Retinal pigment epithelial cell (primary cell): ENCODE measurements around the gene AOPEP.

ENCODE experiments used
- DNase-seq: peaks from one replicate; pipeline ENCODE4 v3.0.0-alpha.2; 2010; ENCODE audit warnings: low read depth
- H3K4me3 ChIP-seq: 2 replicates; pipeline ENCODE4 v1.5.1; 2011; ENCODE audit warnings: mild to moderate bottlenecking, low read length, control low read depth, moderate library complexity
- CTCF ChIP-seq: conservative IDR thresholded peaks from 2 replicates; pipeline ENCODE4 v1.5.1; 2011; ENCODE audit warnings: low read depth, low read length, control low read depth, inconsistent platforms

AOPEP gene

DNA sequence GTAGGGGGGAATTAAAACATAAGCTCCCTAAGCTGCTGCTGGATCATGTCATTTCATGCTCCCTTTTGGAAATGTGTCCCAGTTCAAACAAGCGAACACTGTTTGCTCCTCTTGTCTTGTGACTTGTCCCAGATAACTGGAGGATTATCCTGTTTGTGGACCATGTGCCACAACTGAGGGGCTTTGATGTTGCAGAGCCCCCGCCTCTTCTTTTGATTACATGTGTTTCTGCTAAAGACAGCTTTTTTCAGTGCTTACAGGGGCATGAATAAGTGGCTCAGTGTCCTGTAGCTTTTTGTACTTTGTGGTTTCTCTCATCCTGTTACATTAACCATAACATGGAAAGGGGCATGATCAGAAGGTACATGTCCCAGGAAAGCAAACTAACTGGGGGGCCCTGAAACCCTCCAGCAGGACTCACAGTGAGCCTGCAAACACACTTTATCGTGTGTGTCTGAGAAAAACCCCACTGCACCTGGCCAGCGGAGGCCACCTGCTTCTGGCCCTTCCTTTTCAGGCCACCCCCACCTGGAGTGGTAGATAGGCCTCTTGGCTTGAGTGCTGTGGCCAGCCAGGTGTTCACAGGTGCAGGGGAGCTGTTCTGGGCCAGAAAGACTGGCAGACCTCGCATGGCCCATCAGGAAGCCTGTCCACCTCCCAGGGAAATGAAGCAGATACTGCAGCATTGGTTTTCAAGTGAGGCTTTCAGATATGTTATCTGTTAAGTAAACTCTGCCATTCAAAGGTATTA is 305.4 kb downstream of the AOPEP start:
- TF ChIP-seq CTCF = no peak
- DNase-seq = no peak
- H3K4me3 ChIP-seq = no peak overlapping the region

DNA sequence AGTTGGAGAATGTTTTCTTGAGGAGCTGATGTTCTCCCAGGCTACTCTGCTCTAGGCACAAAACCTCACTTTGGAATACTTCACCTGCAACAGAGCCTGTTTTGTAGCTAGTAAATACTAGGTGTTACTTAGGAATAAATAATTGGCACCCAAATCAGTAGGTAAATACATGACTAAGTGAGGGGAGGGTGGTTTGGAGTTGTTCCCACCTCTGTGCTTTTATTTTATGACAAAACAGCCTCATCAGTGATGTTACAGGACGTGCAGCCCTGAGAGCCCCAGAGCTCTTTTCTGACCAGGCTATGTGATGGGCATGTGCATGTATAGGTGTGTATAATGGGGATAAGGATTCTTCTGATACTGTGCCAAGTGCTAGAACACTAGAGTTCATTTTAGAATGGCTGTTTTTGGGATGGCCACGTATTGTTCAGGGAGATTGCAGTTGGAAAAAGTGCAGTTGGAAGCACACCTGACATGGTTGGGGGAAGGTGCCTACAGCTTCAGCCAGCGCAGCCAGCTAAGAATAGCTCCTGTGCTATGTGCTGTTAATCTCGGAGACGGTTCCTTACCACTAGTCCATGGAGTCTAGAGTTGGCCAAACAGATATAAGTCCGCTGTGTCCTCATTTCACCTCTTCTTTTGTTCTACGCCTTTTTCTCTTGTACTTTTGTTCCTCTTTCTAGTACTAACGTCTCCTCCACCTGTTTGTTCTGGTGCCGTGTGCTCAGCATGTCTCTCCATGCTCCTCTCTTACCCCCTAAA is 306.3 kb downstream of the AOPEP start:
- TF ChIP-seq CTCF = no peak
- H3K4me3 ChIP-seq = no peak overlapping the region
- DNase-seq = no peak

DNA sequence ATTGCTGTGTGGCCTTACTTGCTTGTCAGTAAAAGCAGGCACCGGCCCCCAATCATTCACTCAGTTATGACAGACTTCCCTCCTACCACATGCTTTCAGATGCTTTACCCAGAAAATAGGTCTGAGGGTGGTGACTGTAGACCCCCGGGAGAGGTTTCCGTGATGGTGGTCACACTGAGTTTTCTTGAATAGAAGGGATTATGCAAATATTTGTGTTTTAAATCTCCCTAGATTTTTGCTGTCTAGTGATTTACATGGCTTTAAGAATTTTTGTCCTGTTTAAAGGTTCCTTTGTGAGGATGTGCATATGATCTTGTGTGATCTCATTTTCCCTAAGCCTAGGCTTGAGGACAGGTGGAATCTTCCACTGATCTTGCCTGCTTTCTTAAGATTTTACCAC is 309.3 kb downstream of the AOPEP start:
- H3K4me3 ChIP-seq = no peak overlapping the region
- no peak for TF ChIP-seq CTCF
- DNase-seq = no peak

- no peak for DNase-seq
- H3K4me3 ChIP-seq = no peak overlapping the region
- TF ChIP-seq CTCF = no peak
These were observed 310.2 kb downstream of the AOPEP start for GRCh38 chr9:95036676-95037075.

DNA sequence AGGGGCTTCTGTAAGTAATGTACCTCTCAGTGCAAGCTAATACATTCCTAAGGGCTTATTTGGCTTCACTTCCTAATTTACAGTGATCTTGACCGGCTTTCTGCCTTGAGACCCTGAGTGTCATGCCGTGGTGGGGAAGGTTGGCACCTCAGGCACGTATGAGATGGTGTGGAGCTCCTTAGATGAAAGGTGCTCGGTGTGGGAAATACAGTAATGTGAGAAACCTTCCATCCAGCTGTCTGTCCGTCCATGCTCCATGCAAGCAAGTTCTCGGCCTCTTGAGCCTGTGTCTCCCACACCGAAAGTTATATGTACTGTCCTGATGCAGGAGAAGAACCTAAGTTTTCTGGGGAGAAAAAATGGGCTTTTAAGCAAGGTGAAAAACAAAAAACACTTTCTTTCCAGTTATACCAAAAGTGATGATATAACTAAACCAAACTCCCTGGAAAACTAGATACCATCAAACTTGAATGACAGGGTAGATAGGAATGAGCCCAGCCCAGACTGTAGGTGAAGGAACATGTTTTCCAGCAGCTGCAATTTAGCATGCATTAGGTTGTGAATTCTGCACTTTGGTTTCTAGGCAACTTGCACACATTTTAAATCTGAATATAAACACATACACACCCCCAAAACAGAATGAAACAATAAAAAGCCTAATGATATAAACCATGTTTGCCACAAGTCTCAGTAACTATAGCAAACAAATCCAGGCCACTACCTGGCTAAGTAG is 311.5 kb downstream of the AOPEP start:
- no peak for DNase-seq
- no peak overlapping the region for H3K4me3 ChIP-seq
- no peak for TF ChIP-seq CTCF

- no peak for DNase-seq
- TF ChIP-seq CTCF = no peak
- no peak overlapping the region for H3K4me3 ChIP-seq
These were observed 312.2 kb downstream of the AOPEP start for GRCh38 chr9:95038666-95039065.
